A673 (cell line): ENCODE results near the gene KRT40. TPM values are rescaled to one million over a fixed set of nuclear protein-coding genes. Genes with fewer than 3 reads are reported as not detected.

Experiments
- Bru-seq: library from RNA; stranded (reverse); fragments of 400-500 nt; gene quantifications from one replicate; lab custom pipeline; 2021; lab: Mats Ljungman, UMichigan
- BruChase-seq, 2 experiments: library from RNA; stranded (reverse); fragments of 400-500 nt; gene quantifications; one replicate each; lab custom pipeline; 2021; lab: Mats Ljungman, UMichigan
- BruUV-seq: library from RNA; stranded (reverse); fragments of 400-500 nt; replicated peaks from 2 replicates; lab custom pipeline; 2021; lab: Mats Ljungman, UMichigan
- CTCF ChIA-PET: fragments of 300-600 bp; sonication (Branson Sonifier 250); formaldehyde crosslinking; loops from one replicate; lab custom pipeline; 2022; ENCODE audit warnings: antibody characterized with exemption; lab: Charles Lee
- POLR2A ChIA-PET: fragments of 300-600 bp; sonication (Branson Sonifier 250); formaldehyde crosslinking; loops from one replicate; lab custom pipeline; 2022; ENCODE audit warnings: antibody characterized with exemption; ENCODE audit not compliant: low non-redundant PET; lab: Charles Lee
- DNase-seq: peaks from one replicate; pipeline ENCODE4 v3.0.0-alpha.2; 2015; ENCODE audit warnings: low spot score
- H3K27ac ChIP-seq: fragments of 200-600 bp; sonication (generic); 2 replicates; pipeline ENCODE4 v1.5.1; 2016; ENCODE audit warnings: mixed run types, low read depth, mild to moderate bottlenecking, mixed read lengths, antibody characterized with exemption, low read length; ENCODE audit not compliant: poor library complexity, severe bottlenecking
- H3K27me3 ChIP-seq: fragments of 200-600 bp; sonication (generic); replicated peaks from 2 replicates; pipeline ENCODE4 v1.6.1; 2017; ENCODE audit warnings: mixed run types, low read depth, mild to moderate bottlenecking, mixed read lengths, antibody characterized with exemption, low read length; ENCODE audit not compliant: insufficient read depth, poor library complexity
- H3K36me3 ChIP-seq: fragments of 200-600 bp; sonication (generic); 2 replicates; pipeline ENCODE4 v1.6.1; 2016; ENCODE audit warnings: mixed run types, mild to moderate bottlenecking, mixed read lengths, antibody characterized with exemption, low read length; ENCODE audit not compliant: insufficient read depth, poor library complexity, severe bottlenecking
- H3K4me1 ChIP-seq: fragments of 200-600 bp; sonication (generic); 2 replicates; pipeline ENCODE4 v1.6.1; 2017; ENCODE audit warnings: mixed run types, mild to moderate bottlenecking, mixed read lengths, antibody characterized with exemption, low read length; ENCODE audit not compliant: insufficient read depth, poor library complexity, severe bottlenecking
- H3K4me3 ChIP-seq: fragments of 200-600 bp; sonication (generic); 2 replicates; pipeline ENCODE4 v1.5.1; 2016; ENCODE audit warnings: low read depth, mixed run types, mild to moderate bottlenecking, mixed read lengths, low read length; ENCODE audit not compliant: poor library complexity, severe bottlenecking
- H3K9me3 ChIP-seq: fragments of 200-600 bp; sonication (generic); 2 replicates; pipeline ENCODE4 v1.6.1; 2016; ENCODE audit warnings: mixed run types, low read depth, mild to moderate bottlenecking, mixed read lengths, antibody characterized with exemption, low read length; ENCODE audit not compliant: poor library complexity, severe bottlenecking
- CTCF ChIP-seq: fragments of 300-800, 200-600 bp; sonication (generic); conservative IDR thresholded peaks from 2 replicates; pipeline ENCODE4 v1.5.1; 2017; ENCODE audit warnings: low read depth, mild to moderate bottlenecking, antibody characterized with exemption, low read length, moderate library complexity, mixed read lengths
- EZH2 ChIP-seq: fragments of 200-600 bp; sonication (generic); IDR thresholded peaks from 2 replicates; pipeline ENCODE4 v1.6.1; 2017; ENCODE audit warnings: borderline replicate concordance, low read depth, mild to moderate bottlenecking, mixed read lengths, antibody characterized with exemption, low read length; ENCODE audit not compliant: poor library complexity, severe bottlenecking
- intact Hi-C: fragments of 100-400 bp; cut with micrococcal nuclease; formaldehyde crosslinking; loops from one replicate; pipeline ENCODE4 v1.10.0; 2022; ENCODE audit not compliant: unreplicated experiment
- long read RNA-seq: library from polyadenylated mRNA; stranded (forward); transcript quantifications from one replicate; pipeline ENCODE4 v2.0.0, GENCODE V29; 2022
- total RNA-seq: library from RNA; stranded (reverse); gene quantifications from 2 replicates; pipeline ENCODE4 v1.2.3, GENCODE V29; 2021

The KRT40 gene
- 0.98 and 1.1 TPM in 2 replicates for total RNA-seq
- Bru-seq, nascent RNA = percentile 22 among the genes with signal in this experiment
- BruChase-seq, experiment 1, labeled RNA remaining after a 2-hour chase = percentile 33 among the genes with signal in this experiment
- percentile 29 among the genes with signal in this experiment for BruChase-seq, experiment 2, labeled RNA remaining after a 6-hour chase
- long read RNA-seq, partial matches to known transcripts = 0 of 5 reads
- long read RNA-seq, other reads (novel, unspliced or antisense) = 5 of 5 reads

- Histone ChIP-seq H3K36me3 (no peaks in the 10 kb centered on the region), H3K9me3 (no peaks in the 10 kb centered on the region), H3K27me3 (no peaks in the 10 kb centered on the region), H3K27ac (no peak within 1 kb of the TSS), H3K4me1 (peaks cover 7% of the 10 kb centered on the region), H3K4me3 (no peak within 1 kb of the TSS)
- intact Hi-C loops = no loop called here
- TF ChIP-seq CTCF = no peak
- no peak for TF ChIP-seq EZH2
- no TSS peak for BruUV-seq
- ChIA-PET CTCF (no interaction called here), POLR2A (no interaction called here)
- no peak for DNase-seq
Observed at GRCh38 chr17:40984226-40984625, at the start of gene KRT40. KRT40 (minus strand) TSS chr17:40984326; CDS start chr17:40984273, 53 bp downstream.

GRCh38 chr17:41029633-41030245 lies 45.6 kb upstream of the KRT40 start, which contains the start of gene KRTAP1-4:
KRTAP1-4 (minus strand) TSS chr17:41030195; CDS start chr17:41030078, 117 bp downstream.
- Histone ChIP-seq H3K27ac (no peak within 1 kb of the TSS), H3K27me3 (no peaks in the 10 kb centered on the region), H3K36me3 (no peaks in the 10 kb centered on the region), H3K4me3 (no peak within 1 kb of the TSS), H3K9me3 (no peaks in the 10 kb centered on the region), H3K4me1 (no peaks in the 10 kb centered on the region)
- TF ChIP-seq CTCF (no peak), EZH2 (no peak)
- ChIA-PET CTCF (no interaction called here), POLR2A (no interaction called here)
- intact Hi-C loops = no loop called here
- no TSS peak for BruUV-seq
- DNase-seq = no peak

- no TSS peak for BruUV-seq
- POLR2A ChIA-PET = no interaction called here
Observed at GRCh38 chr17:41026715-41027471, 42.8 kb upstream of the KRT40 start, which contains the start of gene KRTAP1-5. KRTAP1-5 (minus strand) TSS chr17:41027208; CDS start chr17:41027155, 53 bp downstream.

More at GRCh38 chr17:41026715-41027471, 42.8 kb upstream of the KRT40 start, which contains the start of gene KRTAP1-5:
- H3K4me1 ChIP-seq = no peaks in the 10 kb centered on the region
- H3K27me3 ChIP-seq = no peaks in the 10 kb centered on the region
- H3K36me3 ChIP-seq = no peaks in the 10 kb centered on the region
- CTCF ChIA-PET = no interaction called here
- no peaks in the 10 kb centered on the region for H3K9me3 ChIP-seq
- no peak within 1 kb of the TSS for H3K27ac ChIP-seq
- no peak for DNase-seq
- intact Hi-C loops = no loop called here
- H3K4me3 ChIP-seq = no peak within 1 kb of the TSS
- TF ChIP-seq CTCF = no peak
- no peak for TF ChIP-seq EZH2
